H9 (cell line): ENCODE measurements around the gene DNAJC5. TPM values are rescaled to one million over a fixed set of nuclear protein-coding genes. Genes with fewer than 3 reads are reported as not detected.
A peak's percentile ranks its signal among the peaks of the same experiment; 100 is the strongest.

Source experiments
- DNase-seq: peaks from one replicate; pipeline ENCODE4 v3.0.0-alpha.2; 2017
- H2AFZ ChIP-seq: one replicate; pipeline ENCODE4 v1.6.1; 2013; ENCODE audit warnings: mild to moderate bottlenecking, low read length, control low read depth, moderate library complexity
- H2AK5ac ChIP-seq: 2 replicates; pipeline ENCODE4 v1.6.1; 2013; ENCODE audit warnings: low read length, control low read depth, mixed read lengths; ENCODE audit not compliant: insufficient read length
- H2BK120ac ChIP-seq: one replicate; pipeline ENCODE4 v1.6.1; 2013; ENCODE audit warnings: low read depth, mild to moderate bottlenecking, low read length, control low read depth, inconsistent platforms; ENCODE audit not compliant: poor library complexity, severe bottlenecking
- H2BK12ac ChIP-seq: 2 replicates; pipeline ENCODE4 v1.6.1; 2013; ENCODE audit warnings: low read length, control low read depth, mixed read lengths, low read depth; ENCODE audit not compliant: insufficient read length
- H2BK15ac ChIP-seq: 2 replicates; pipeline ENCODE4 v1.6.1; 2013; ENCODE audit warnings: low read depth, low read length, control low read depth
- H2BK20ac ChIP-seq: one replicate; pipeline ENCODE4 v1.6.1; 2013; ENCODE audit warnings: low read depth, mild to moderate bottlenecking, low read length, control low read depth, inconsistent platforms; ENCODE audit not compliant: poor library complexity, severe bottlenecking
- H2BK5ac ChIP-seq: 2 replicates; pipeline ENCODE4 v1.6.1; 2013; ENCODE audit warnings: low read length, control low read depth, mixed read lengths; ENCODE audit not compliant: insufficient read length
- H3K14ac ChIP-seq: 2 replicates; pipeline ENCODE4 v1.6.1; 2013; ENCODE audit warnings: low read length, control low read depth; ENCODE audit not compliant: insufficient read depth
- H3K18ac ChIP-seq: 2 replicates; pipeline ENCODE4 v1.6.1; 2013; ENCODE audit warnings: low read depth, mild to moderate bottlenecking, mixed read lengths, low read length, control low read depth; ENCODE audit not compliant: insufficient read length
- H3K23ac ChIP-seq: 2 replicates; pipeline ENCODE4 v1.6.1; 2013; ENCODE audit warnings: low read length, control low read depth, mixed read lengths, low read depth; ENCODE audit not compliant: insufficient read length
- H3K23me2 ChIP-seq: 2 replicates; pipeline ENCODE4 v1.6.1; 2013; ENCODE audit warnings: low read depth, mild to moderate bottlenecking, mixed read lengths, low read length, control low read depth; ENCODE audit not compliant: insufficient read length, poor library complexity, severe bottlenecking
- H3K27ac ChIP-seq: 2 replicates; pipeline ENCODE4 v1.5.1; 2013; ENCODE audit warnings: low read length, control low read depth, mixed read lengths, low read depth; ENCODE audit not compliant: insufficient read length
- H3K27me3 ChIP-seq: 2 replicates; pipeline ENCODE4 v1.6.1; 2013; ENCODE audit warnings: low read length, control low read depth, inconsistent platforms; ENCODE audit not compliant: insufficient read depth
- H3K4ac ChIP-seq: 2 replicates; pipeline ENCODE4 v1.6.1; 2013; ENCODE audit warnings: low read depth, mild to moderate bottlenecking, control low read depth, inconsistent platforms, low read length, moderate library complexity
- H3K4me1 ChIP-seq: 2 replicates; pipeline ENCODE4 v1.6.1; 2013; ENCODE audit warnings: low read length, control low read depth, inconsistent platforms; ENCODE audit not compliant: insufficient read depth
- H3K4me2 ChIP-seq: 2 replicates; pipeline ENCODE4 v1.6.1; 2013; ENCODE audit warnings: low read length, control low read depth, mixed read lengths; ENCODE audit not compliant: insufficient read length, insufficient read depth
- H3K56ac ChIP-seq: 2 replicates; pipeline ENCODE4 v1.6.1; 2013; ENCODE audit warnings: low read depth, mild to moderate bottlenecking, mixed read lengths, low read length, control low read depth; ENCODE audit not compliant: insufficient read length
- H3K79me1 ChIP-seq: 2 replicates; pipeline ENCODE4 v1.6.1; 2013; ENCODE audit warnings: low read depth, mild to moderate bottlenecking, moderate library complexity, low read length, control low read depth, inconsistent platforms; ENCODE audit not compliant: insufficient read depth, poor library complexity, severe bottlenecking
- H3K79me2 ChIP-seq: 2 replicates; pipeline ENCODE4 v1.6.1; 2013; ENCODE audit warnings: low read length, control low read depth, inconsistent platforms; ENCODE audit not compliant: insufficient read depth
- H3K9ac ChIP-seq: 2 replicates; pipeline ENCODE4 v1.6.1; 2013; ENCODE audit warnings: low read length, control low read depth, mixed read lengths; ENCODE audit not compliant: insufficient read length; ENCODE audit errors: extremely low read depth
- H3K9me3 ChIP-seq: one replicate; pipeline ENCODE4 v1.6.1; 2013; ENCODE audit warnings: low read depth, low read length, inconsistent platforms; ENCODE audit not compliant: control insufficient read depth
- H3T11ph ChIP-seq: one replicate; pipeline ENCODE4 v1.6.1; 2013; ENCODE audit warnings: mild to moderate bottlenecking, low read length, control low read depth, inconsistent platforms
- H4K20me1 ChIP-seq: one replicate; pipeline ENCODE4 v1.6.1; 2013; ENCODE audit not compliant: control insufficient read depth, insufficient read length, insufficient read depth
- H4K5ac ChIP-seq: 2 replicates; pipeline ENCODE4 v1.6.1; 2013; ENCODE audit warnings: low read depth, mild to moderate bottlenecking, mixed read lengths, low read length, control low read depth; ENCODE audit not compliant: insufficient read length
- H4K8ac ChIP-seq: replicated peaks from 2 replicates; pipeline ENCODE4 v1.6.1; 2013; ENCODE audit warnings: low read length, control low read depth, mixed read lengths, low read depth; ENCODE audit not compliant: insufficient read length
- H4K91ac ChIP-seq: 2 replicates; pipeline ENCODE4 v1.6.1; 2013; ENCODE audit warnings: low read depth, mild to moderate bottlenecking, moderate library complexity, mixed read lengths, low read length, control low read depth; ENCODE audit not compliant: insufficient read length
- H3K27ac Mint-ChIP-seq, 3 experiments: 2 replicates in 2 of 3; 3 replicates in 1 of 3; pipeline ENCODE4 v1.8.0; 2020 to 2021; ENCODE audit warnings: mixed read lengths in 3 of 3, mild to moderate bottlenecking in 1 of 3, moderate library complexity in 1 of 3
- H3K27me3 Mint-ChIP-seq: 2 replicates; pipeline ENCODE4 v1.8.0; 2021; ENCODE audit warnings: low read depth, mild to moderate bottlenecking, moderate library complexity, mixed read lengths
- H3K36me3 Mint-ChIP-seq, 3 experiments: 2 replicates in 2 of 3; 3 replicates in 1 of 3; pipeline ENCODE4 v1.8.0; 2020 to 2021; ENCODE audit warnings: low read depth in 3 of 3, mixed read lengths in 3 of 3; ENCODE audit not compliant: insufficient read depth in 1 of 3
- H3K4me1 Mint-ChIP-seq, 2 experiments: 2 replicates each; pipeline ENCODE4 v1.8.0; 2020; ENCODE audit warnings: mixed read lengths in 2 of 2
- H3K4me3 Mint-ChIP-seq, 2 experiments: 2 replicates in 1 of 2; 3 replicates in 1 of 2; pipeline ENCODE4 v1.8.0; 2020 to 2021; ENCODE audit warnings: mild to moderate bottlenecking in 2 of 2, mixed read lengths in 2 of 2, moderate library complexity in 1 of 2
- H3K9me3 Mint-ChIP-seq, 2 experiments: 2 replicates in 1 of 2; 3 replicates in 1 of 2; pipeline ENCODE4 v1.8.0; 2020; ENCODE audit warnings: mild to moderate bottlenecking in 2 of 2, mixed read lengths in 2 of 2, moderate library complexity in 1 of 2
- WGBS: extraction: QIAGEN DNeasy Blood & Tissue Kit; methylation state at CpG from one replicate; pipeline ENCODE4 v1.1.7; 2013; ENCODE audit warnings: missing lambda C conversion rate, low lambda C conversion rate, mixed read lengths; ENCODE audit not compliant: insufficient read length; ENCODE audit errors: extremely low coverage; 5-methylcytosine and 5-hydroxymethylcytosine counted together
- total RNA-seq: library from RNA; stranded (reverse); gene quantifications from 2 replicates; pipeline ENCODE4 v1.2.1, GENCODE V29; 2021
- TF ChIP-seq, protein P1 (sequence below): fragments of 200-600 bp; sonication (generic); conservative IDR thresholded peaks from 3 replicates; pipeline ENCODE4 v1.8.0; 2021; ENCODE audit warnings: antibody characterized with exemption, mild to moderate bottlenecking

Gene DNAJC5
- total RNA-seq, 1 experiment from 2014 or later: 43.0 TPM

DNA sequence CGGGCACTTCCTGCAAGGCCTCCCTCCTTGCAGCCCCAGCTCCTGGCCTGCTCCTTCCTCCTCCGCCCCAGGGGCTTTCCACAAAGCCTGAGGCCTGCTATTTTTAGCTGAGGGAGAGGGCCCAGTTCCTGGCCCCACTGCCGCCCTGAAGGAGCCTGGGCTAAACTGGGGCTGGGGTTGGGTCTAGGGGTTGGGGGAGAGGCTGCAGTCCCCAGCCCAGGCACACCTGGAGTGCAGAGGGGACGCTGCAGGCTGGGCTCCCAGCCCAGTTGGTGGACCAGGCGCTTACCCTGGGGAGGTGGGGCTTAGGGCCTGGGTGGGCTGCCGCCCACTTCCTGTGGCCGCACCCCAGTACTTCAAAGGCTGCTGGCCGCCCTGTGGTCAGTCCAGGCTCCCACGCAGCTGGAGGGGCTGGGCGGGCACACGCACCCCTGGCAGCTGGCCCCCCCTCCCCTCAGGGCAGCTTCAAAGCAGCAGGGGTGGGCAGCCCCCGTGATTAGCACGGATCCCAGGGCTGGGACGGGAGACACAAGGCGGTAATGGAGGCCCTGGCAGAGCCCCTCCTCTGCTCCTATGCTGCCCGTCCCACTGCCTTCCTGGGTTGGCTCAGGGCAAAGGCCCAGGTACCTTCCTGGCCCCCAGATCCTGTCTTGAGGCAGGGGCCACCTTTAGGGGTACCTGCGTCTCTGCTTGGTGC is 40.7 kb upstream of the DNAJC5 start:
- Histone ChIP-seq H4K20me1 (no peaks in the 10 kb centered on the region), H4K91ac (no peak overlapping the region), H3T11ph (no peak overlapping the region), H2BK20ac (no peak overlapping the region), H3K56ac (no peak overlapping the region), H2AK5ac (no peak overlapping the region), H3K27me3 (no peaks in the 10 kb centered on the region), H3K4me1 (peaks cover 2% of the 10 kb centered on the region; the same call in 1 of the 2 replicates), H4K5ac (no peak overlapping the region), H3K14ac (peak overlapping the region; percentile 45; the same call in 1 of the 2 replicates), H3K27ac (no peak overlapping the region), H2BK5ac (no peak overlapping the region), H3K4ac (no peak overlapping the region), H3K9ac (no peak overlapping the region), H4K8ac (no peak overlapping the region), H3K23ac (no peak overlapping the region), H3K9me3 (no peaks in the 10 kb centered on the region), H3K18ac (no peak overlapping the region), H2BK120ac (no peak overlapping the region), H2BK12ac (no peak overlapping the region), H3K79me2 (no peaks in the 10 kb centered on the region), H3K79me1 (no peaks in the 10 kb centered on the region), H3K4me2 (no peak overlapping the region), H2BK15ac (no peak overlapping the region), H3K23me2 (no peaks in the 10 kb centered on the region), H2AFZ (no peak overlapping the region)
- peaks cover 18 to 34% of the 10 kb centered on the region in 2 experiments for H3K4me1 Mint-ChIP-seq
- WGBS: no CpG with 5 or more reads among the region's 17 CpGs
- H3K9me3 Mint-ChIP-seq: no peaks in the 10 kb centered on the region
- no peak overlapping the region for H3K27ac Mint-ChIP-seq
- no peak overlapping the region for H3K4me3 Mint-ChIP-seq
- DNase-seq: no peak
- TF ChIP-seq, protein P1, sequence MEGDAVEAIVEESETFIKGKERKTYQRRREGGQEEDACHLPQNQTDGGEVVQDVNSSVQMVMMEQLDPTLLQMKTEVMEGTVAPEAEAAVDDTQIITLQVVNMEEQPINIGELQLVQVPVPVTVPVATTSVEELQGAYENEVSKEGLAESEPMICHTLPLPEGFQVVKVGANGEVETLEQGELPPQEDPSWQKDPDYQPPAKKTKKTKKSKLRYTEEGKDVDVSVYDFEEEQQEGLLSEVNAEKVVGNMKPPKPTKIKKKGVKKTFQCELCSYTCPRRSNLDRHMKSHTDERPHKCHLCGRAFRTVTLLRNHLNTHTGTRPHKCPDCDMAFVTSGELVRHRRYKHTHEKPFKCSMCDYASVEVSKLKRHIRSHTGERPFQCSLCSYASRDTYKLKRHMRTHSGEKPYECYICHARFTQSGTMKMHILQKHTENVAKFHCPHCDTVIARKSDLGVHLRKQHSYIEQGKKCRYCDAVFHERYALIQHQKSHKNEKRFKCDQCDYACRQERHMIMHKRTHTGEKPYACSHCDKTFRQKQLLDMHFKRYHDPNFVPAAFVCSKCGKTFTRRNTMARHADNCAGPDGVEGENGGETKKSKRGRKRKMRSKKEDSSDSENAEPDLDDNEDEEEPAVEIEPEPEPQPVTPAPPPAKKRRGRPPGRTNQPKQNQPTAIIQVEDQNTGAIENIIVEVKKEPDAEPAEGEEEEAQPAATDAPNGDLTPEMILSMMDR: no peak
- peaks cover 8% of the 10 kb centered on the region for H3K27me3 Mint-ChIP-seq
- H3K36me3 Mint-ChIP-seq: no peaks in the 10 kb centered on the region
